NT2/D1 (cell line): ENCODE data around the gene KCNG2.

Experiments
- SUZ12 ChIP-seq: IDR thresholded peaks from 2 replicates; pipeline ENCODE4 v1.6.1; 2011; ENCODE audit not compliant: insufficient read length, insufficient read depth; ENCODE audit errors: extremely low read depth
- YY1 ChIP-seq: IDR thresholded peaks from 2 replicates; pipeline ENCODE4 v1.6.1; 2011; ENCODE audit not compliant: insufficient read length, insufficient read depth
- ZNF274 ChIP-seq: IDR thresholded peaks from 2 replicates; pipeline ENCODE4 v1.6.1; 2011; ENCODE audit warnings: mild to moderate bottlenecking, low read depth, low read length

DNA sequence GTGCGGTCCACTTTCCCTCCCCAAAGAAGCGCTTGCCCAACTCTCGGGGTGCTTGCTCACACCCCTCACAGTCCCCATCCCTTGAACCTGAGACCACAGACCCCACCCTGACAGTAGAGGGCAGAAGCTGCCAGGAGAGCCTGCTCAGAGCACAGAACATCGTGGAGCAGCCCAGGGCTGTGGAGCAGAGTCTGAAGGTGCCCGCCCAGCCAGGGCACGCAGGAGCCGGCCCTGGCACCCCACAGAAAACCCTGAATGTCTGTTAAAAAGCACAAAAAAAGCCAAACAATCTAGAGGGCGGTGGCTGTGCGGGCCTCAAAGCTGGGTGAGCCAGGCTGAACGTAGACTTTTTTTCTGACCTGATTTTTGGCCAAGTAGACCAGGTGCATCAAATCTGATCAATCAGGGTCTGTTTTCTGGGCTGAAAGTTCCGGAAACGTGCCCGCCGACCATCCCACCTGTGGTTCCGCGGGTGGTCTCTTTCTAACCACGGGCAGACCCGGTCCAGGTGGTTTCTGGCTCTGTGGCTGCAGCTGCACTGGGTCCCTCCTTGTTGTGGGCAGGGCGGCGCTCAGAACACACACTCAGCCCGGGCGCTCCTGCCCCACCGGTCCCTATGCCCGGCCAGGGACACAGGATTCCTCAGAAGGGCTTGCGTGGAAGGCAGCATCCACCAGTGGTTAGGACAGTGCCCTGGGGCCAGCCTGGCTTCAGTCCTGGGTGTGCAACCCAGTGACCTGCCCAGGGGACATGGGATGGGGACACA is 87.4 kb downstream of the KCNG2 start:
- TF ChIP-seq SUZ12 (no peak), ZNF274 (no peak), YY1 (no peak)
